K562 treated with DMSO at 1 percent for 24 hours (cell line): ENCODE measurements around the gene RNF227. TPM values are rescaled to one million over a fixed set of nuclear protein-coding genes. Genes with fewer than 3 reads are reported as not detected.

Experiments
- total RNA-seq: library from RNA; unstranded; fragments of 300-600 nt; gene quantifications from 2 replicates; pipeline ENCODE4 v1.2.3, GENCODE V29; 2022; ENCODE audit warnings: low read depth; ENCODE audit not compliant: insufficient read depth

RNF227 gene
- total RNA-seq = 0.98 and 1.1 TPM in 2 replicates

DNA sequence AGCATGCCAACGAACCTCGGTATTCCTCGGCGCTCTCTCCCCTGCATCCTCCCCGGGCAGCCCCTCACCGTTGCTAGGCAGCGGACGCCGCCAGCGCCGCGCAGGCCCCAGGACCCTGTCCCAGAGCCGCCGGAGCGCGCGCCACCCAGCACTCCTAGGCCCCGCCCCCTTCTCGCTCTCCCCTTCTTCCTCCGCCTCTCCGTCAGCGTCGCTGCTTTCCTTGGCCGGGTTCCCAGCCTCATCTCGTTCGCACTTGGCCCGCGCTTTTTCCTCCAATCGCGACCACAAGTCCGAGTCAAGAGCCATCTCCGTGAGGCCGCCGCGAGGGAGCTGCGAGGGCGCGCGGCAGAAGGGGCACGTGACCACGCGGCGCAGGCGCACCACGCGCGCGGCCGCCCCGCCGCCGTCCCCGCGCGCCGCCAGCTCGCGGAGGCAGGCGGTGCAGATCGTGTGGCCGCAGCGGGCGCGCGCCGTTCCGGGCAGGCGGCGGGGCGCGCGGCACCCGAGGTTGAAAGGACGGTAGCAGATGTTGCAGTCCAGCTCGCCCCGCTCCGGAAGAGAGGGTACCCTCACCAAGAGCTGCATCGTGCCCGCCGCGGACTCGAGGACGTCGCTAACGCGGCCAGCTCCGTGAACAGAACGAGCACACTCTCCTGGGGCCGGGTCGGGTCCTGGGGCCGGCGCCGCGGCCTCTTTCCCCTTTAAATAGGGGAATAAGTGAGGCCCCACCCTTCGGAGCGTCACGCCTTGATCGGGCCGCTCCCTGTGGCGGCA lies at the start of gene RNF227:
Gene RNF227 (minus strand): TSS at position 679 of the 774 bp plus-strand sequence. CDS start 94 bp downstream, at position 585.

DNA sequence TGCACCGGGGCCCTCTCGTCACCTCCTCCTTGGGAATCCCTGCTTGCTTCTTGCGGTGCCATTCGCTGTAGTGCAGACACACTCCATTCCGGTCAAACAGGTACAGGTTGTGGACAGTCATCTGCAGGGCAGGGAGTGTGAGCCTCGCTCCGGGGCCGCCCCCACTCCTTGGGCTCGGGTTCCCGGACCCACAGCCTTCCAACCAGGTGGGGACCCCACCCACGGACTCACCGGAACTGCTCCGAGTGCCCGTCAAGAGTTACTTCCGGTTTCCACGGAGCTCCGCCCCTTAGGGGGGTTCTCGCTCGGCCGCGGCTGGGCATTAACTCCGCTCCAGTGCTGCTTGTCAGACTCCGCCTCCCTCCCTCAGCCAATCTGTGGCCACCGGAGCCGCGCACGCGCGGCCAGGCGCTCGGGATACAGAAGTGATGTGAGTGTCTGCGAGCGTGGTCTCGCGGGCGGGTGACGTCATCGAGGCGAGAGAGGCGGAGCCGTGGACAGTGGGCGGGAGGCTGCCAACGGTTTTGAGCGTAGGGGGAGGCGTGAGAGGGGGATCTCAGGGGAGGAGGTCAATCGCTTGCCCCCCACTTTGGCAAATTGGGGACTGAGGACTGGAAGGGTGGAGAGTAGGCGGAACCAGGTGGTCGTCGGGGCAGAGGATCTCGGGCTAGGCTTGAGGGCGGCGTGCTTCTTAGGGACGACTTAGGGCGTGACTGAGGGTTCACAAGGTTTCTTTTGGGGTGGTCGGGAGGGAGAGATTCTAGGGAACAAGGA lies 15.8 kb upstream of the RNF227 start, which contains the start of the genes CNTROB and TRAPPC1:
Gene CNTROB (plus strand): TSS at position 498 of the 774 bp plus-strand sequence. CDS start 874 bp downstream, outside the sequence.
Gene TRAPPC1 (minus strand): TSS at position 238 of the 774 bp plus-strand sequence. CDS start 117 bp downstream, at position 121.

DNA sequence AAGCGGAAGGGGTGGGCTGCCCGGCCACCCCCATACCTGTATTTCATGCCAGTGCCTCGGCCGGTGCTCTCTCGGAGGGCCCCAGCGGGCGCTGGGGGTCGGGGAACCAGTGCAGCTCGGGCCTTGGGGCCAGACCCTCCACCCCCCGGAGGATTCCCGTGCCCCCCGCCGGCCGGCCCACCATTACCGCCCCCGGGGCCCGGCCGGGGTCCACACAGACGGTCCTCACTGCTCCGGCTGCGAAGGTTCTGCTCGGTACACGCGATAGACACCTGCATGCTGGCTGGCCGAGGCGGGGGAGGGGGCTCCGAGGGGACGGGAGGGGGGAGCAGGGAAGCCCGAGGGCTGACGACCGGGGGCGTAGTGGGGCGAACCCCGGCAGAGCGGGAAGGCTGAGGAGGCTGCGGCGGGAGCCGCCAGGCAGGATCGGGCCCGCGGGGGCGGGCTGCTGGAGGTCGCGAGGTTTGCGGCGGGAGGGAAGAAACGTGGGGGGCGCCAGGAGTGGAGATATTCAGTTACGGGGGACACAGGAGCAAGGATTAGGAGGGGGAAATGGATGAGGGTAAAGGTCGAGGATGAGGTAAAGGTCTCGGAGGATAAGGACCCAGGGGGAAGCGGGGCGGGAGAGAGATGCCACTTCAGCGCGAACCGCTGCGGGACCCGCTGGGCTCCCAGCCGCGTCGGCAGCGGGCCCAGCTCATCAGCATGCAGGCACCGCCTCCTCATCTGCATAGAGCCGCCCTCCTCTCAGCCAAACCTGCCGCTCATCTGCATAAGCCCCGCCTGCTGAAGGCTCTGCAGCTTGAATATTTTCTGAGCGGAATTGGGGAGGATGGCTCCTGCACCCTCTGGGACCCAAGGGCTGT lies 13.3 kb upstream of the RNF227 start, which contains the start of gene KCNAB3:
Gene KCNAB3 (minus strand): TSS at position 699 of the 866 bp plus-strand sequence. CDS start 421 bp downstream, at position 278.

DNA sequence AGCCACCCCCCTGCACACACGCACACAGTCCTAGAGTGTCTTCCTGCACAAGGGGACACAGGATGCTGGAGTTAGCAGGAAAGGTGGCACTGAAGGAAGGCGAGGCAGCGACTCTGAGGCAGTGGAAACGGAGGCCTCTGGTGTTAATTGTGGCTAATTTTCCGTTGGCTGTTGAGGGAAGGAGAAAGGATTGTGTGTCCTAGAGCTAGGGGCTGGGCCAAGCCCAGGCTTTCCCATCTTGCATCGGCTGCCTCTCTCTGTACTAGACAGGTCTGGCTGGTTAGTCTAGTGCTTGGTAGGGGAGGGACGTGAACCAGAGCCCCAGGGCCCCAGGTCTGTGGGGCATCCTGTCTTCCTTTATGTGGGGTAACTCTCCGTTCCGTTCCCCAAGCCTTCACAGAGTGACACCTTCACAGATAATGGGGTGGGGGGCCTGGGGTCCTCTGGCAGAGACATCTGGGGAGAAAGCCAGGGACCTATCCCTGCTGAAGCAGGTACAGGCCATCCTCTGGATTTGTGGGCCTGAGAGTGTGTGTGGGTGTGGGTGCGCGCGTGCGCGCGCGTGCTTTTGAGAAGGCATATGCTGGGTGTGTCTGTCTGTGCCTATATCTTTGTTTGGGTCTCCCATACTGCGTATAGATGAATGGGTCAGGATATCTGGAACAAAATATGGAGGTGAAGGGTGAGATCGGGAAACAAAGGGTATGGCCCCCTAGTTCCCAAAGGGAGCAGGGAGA lies 27.7 kb downstream of the RNF227 start, which contains the start of gene CHD3:
Gene CHD3 (plus strand): TSS at position 606 of the 737 bp plus-strand sequence. CDS start 212 bp downstream, outside the sequence.

Other genes with a start within 250 kb of the RNF227 start
- 4.8 and 6.3 TPM in 2 replicates for gene TP53, start 228.8 kb downstream of the RNF227 start, total RNA-seq
- 47.2 and 47.5 TPM in 2 replicates for gene WRAP53, start 227.8 kb downstream of the RNF227 start, total RNA-seq
- gene EFNB3, start 211.1 kb downstream of the RNF227 start, total RNA-seq = 0.10 TPM in 1 of 2 replicates, not detected in the other
- gene DNAH2, start 198.5 kb downstream of the RNF227 start, total RNA-seq = not detected in 2 replicates
- gene KDM6B, start 82.1 kb downstream of the RNF227 start, total RNA-seq = 19.1 and 19.4 TPM in 2 replicates
- 1.3 and 2.9 TPM in 2 replicates for gene TMEM88, start 61.2 kb downstream of the RNF227 start, total RNA-seq
- 70.7 and 80.3 TPM in 2 replicates for gene NAA38, start 58.7 kb downstream of the RNF227 start, total RNA-seq
- gene CYB5D1, start 58.3 kb downstream of the RNF227 start, total RNA-seq = 3.3 and 3.6 TPM in 2 replicates
- 19.2 and 22.7 TPM in 2 replicates for gene CHD3, start 27.5 kb downstream of the RNF227 start, total RNA-seq
- gene KCNAB3, start 13.6 kb upstream of the RNF227 start, total RNA-seq = 0.58 and 1.4 TPM in 2 replicates
- 153 and 165 TPM in 2 replicates for gene TRAPPC1, start 15.7 kb upstream of the RNF227 start, total RNA-seq
- 27.7 and 32.9 TPM in 2 replicates for gene CNTROB, start 15.9 kb upstream of the RNF227 start, total RNA-seq
- 0.16 and 0.23 TPM in 2 replicates for gene GUCY2D, start 86.3 kb upstream of the RNF227 start, total RNA-seq
- gene ALOX15B, start 122.8 kb upstream of the RNF227 start, total RNA-seq = not detected in 2 replicates
- gene ALOX12B, start 171.4 kb upstream of the RNF227 start, total RNA-seq = 0.10 TPM in 1 of 2 replicates, not detected in the other
- 0.57 TPM in 1 of 2 replicates, not detected in the other for gene ALOXE3, start 202.2 kb upstream of the RNF227 start, total RNA-seq
- 0.74 and 1.1 TPM in 2 replicates for gene HES7, start 207.8 kb upstream of the RNF227 start, total RNA-seq
- 11.4 and 15.0 TPM in 2 replicates for gene PER1, start 236.1 kb upstream of the RNF227 start, total RNA-seq
- gene VAMP2, start 246.7 kb upstream of the RNF227 start, total RNA-seq = 27.2 and 30.7 TPM in 2 replicates